K562 (cell line): ENCODE data around the gene ZNF264. TPM values are rescaled to one million over a fixed set of nuclear protein-coding genes. Genes with fewer than 3 reads are reported as not detected.

Experiments used
- BMI1 ChIP-seq: fragments of 150-350 bp; IDR thresholded peaks from 2 replicates; pipeline ENCODE4 v1.6.1; 2014; ENCODE audit warnings: low read length
- COPS2 ChIP-seq: fragments of 450-650 bp; conservative IDR thresholded peaks from 2 replicates; pipeline ENCODE4 v1.6.1; 2016; ENCODE audit warnings: mild to moderate bottlenecking, moderate library complexity
- FUS ChIP-seq: fragments of 200-400 bp; formaldehyde crosslinking; optimal IDR thresholded peaks from 2 replicates; pipeline ENCODE3; 2017; ENCODE audit warnings: low read depth, low read length
- NFE2 ChIP-seq: IDR thresholded peaks from 2 replicates; pipeline ENCODE4 v1.6.1; 2014; ENCODE audit warnings: antibody characterized with exemption, low read depth
- PATZ1 ChIP-seq: fragments of 250-450 bp; sonication (Bioruptor Pico); IDR thresholded peaks from 2 replicates; pipeline ENCODE4 v1.5.0; 2020; ENCODE audit warnings: mild to moderate bottlenecking, borderline replicate concordance
- PCBP1 ChIP-seq: fragments of 200-400 bp; formaldehyde crosslinking; IDR thresholded peaks from 2 replicates; pipeline ENCODE4 v1.6.1; 2018; ENCODE audit warnings: mild to moderate bottlenecking, low read depth, low read length; ENCODE audit not compliant: poor library complexity, severe bottlenecking
- POLR3G ChIP-seq: IDR thresholded peaks from 2 replicates; pipeline ENCODE4 v1.6.1; 2011; ENCODE audit not compliant: insufficient read length, insufficient replicate concordance; ENCODE audit errors: extremely low read depth
- ZKSCAN8 ChIP-seq: fragments of 200-800 bp; sonication (Bioruptor generic); IDR thresholded peaks from 2 replicates; pipeline ENCODE4 v1.6.1; 2016; ENCODE audit warnings: missing genetic modification characterization, missing compliant biosample characterization
- polyA plus RNA-seq, 8 experiments: library from polyadenylated mRNA; depleted of rRNA in 4 of 8; stranded (reverse) in 5 of 8; unstranded in 3 of 8; fragments of >200 nt; fragmentation: Nextera tagmentation in 2 of 8; fragmentation: Illumina TruSeq in 1 of 8; extraction: Ambion mirVana in 2 of 8; extraction: Trizol in 1 of 8; gene quantifications; 2 replicates each; pipeline versions ENCODE4 v1.2.1 to v1.2.3, GENCODE V29; 2011 to 2014; ENCODE audit warnings: inconsistent platforms in 1 of 8, missing spikeins in 1 of 8
- total RNA-seq, 7 experiments: library from RNA; depleted of rRNA in 6 of 7; stranded (reverse); fragments of >200 nt in 6 of 7; fragmentation: Illumina TruSeq in 2 of 7; extraction: Trizol in 2 of 7; gene quantifications; 2 replicates each; pipeline versions ENCODE4 v1.2.1 to v1.2.3, GENCODE V29; 2011 to 2021; ENCODE audit warnings: low replicate concordance in 1 of 7
- TF ChIP-seq, protein P1 (sequence below): fragments of 250-450 bp; sonication (Bioruptor Pico); IDR thresholded peaks from 2 replicates; pipeline ENCODE4 v1.4.0; 2020
- TF ChIP-seq, protein P2 (sequence below): fragments of 450-650 bp; IDR thresholded peaks from 2 replicates; pipeline ENCODE4 v1.6.1; 2016; ENCODE audit warnings: low read depth

Gene ZNF264
- total and polyA plus RNA-seq, 9 of the 15 experiments (the other 6 are each of a cell fraction or from before 2014, with no cell fraction given): 0.08 to 7.9 (median 1.3) TPM

DNA sequence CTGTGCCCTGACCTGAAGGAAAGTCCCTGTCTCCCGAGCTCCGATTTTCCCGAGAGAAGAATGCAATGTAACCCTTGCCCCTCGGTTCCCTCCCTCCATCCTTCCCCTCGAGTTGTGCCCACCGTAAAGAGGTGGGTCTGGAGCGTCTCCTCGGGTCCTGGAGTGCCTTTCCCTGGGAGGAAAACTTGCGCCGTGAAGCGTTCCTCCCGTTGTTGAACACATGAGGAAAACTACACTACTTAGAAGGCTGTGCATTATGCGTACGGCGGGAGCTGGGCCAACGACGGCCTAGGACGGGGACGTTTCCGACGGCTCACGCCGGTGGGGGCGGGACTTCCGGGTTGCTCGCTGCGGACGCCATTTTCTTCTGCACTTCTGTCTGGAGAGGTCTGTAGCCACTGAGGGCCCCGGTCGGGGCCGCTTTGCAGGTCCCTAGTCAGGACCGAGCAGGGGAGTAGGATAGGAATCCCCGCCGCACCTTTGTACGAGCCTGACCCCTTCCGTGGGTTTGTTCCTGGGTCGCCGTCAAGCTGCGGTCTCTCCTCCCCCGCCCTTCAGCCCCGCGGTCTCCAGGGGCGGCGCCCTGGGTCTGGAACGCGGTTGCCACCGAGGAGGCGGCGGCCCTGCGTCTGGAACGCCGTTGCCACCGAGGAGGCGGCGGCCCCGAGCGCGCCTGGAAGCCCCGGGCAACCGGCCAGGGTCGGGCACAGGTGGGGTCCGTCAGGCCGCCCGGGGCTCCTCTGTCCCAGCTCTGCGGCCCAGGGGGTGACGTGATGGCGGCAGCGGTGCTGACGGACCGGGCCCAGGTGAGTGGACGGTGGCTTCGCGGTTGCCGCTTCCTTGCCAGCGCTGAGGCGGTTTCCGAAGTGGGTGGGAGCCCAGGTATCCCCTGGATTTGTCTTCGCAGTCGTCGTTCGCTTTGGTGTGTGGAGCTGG lies at the start of gene ZNF264 (continued):
- TF ChIP-seq, protein P1, sequence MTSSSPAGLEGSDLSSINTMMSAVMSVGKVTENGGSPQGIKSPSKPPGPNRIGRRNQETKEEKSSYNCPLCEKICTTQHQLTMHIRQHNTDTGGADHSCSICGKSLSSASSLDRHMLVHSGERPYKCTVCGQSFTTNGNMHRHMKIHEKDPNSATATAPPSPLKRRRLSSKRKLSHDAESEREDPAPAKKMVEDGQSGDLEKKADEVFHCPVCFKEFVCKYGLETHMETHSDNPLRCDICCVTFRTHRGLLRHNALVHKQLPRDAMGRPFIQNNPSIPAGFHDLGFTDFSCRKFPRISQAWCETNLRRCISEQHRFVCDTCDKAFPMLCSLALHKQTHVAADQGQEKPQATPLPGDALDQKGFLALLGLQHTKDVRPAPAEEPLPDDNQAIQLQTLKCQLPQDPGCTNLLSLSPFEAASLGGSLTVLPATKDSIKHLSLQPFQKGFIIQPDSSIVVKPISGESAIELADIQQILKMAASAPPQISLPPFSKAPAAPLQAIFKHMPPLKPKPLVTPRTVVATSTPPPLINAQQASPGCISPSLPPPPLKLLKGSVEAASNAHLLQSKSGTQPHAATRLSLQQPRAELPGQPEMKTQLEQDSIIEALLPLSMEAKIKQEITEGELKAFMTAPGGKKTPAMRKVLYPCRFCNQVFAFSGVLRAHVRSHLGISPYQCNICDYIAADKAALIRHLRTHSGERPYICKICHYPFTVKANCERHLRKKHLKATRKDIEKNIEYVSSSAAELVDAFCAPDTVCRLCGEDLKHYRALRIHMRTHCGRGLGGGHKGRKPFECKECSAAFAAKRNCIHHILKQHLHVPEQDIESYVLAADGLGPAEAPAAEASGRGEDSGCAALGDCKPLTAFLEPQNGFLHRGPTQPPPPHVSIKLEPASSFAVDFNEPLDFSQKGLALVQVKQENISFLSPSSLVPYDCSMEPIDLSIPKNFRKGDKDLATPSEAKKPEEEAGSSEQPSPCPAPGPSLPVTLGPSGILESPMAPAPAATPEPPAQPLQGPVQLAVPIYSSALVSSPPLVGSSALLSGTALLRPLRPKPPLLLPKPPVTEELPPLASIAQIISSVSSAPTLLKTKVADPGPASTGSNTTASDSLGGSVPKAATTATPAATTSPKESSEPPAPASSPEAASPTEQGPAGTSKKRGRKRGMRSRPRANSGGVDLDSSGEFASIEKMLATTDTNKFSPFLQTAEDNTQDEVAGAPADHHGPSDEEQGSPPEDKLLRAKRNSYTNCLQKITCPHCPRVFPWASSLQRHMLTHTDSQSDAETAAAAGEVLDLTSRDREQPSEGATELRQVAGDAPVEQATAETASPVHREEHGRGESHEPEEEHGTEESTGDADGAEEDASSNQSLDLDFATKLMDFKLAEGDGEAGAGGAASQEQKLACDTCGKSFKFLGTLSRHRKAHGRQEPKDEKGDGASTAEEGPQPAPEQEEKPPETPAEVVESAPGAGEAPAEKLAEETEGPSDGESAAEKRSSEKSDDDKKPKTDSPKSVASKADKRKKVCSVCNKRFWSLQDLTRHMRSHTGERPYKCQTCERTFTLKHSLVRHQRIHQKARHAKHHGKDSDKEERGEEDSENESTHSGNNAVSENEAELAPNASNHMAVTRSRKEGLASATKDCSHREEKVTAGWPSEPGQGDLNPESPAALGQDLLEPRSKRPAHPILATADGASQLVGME (CRISPR knock-in tag): no peak
- TF ChIP-seq BMI1: no peak
- TF ChIP-seq COPS2: no peak
- no peak for TF ChIP-seq NFE2
- TF ChIP-seq FUS: no peak
- no peak for TF ChIP-seq PCBP1
- no peak for TF ChIP-seq PATZ1 (CRISPR knock-in tag)
- TF ChIP-seq, protein P2, sequence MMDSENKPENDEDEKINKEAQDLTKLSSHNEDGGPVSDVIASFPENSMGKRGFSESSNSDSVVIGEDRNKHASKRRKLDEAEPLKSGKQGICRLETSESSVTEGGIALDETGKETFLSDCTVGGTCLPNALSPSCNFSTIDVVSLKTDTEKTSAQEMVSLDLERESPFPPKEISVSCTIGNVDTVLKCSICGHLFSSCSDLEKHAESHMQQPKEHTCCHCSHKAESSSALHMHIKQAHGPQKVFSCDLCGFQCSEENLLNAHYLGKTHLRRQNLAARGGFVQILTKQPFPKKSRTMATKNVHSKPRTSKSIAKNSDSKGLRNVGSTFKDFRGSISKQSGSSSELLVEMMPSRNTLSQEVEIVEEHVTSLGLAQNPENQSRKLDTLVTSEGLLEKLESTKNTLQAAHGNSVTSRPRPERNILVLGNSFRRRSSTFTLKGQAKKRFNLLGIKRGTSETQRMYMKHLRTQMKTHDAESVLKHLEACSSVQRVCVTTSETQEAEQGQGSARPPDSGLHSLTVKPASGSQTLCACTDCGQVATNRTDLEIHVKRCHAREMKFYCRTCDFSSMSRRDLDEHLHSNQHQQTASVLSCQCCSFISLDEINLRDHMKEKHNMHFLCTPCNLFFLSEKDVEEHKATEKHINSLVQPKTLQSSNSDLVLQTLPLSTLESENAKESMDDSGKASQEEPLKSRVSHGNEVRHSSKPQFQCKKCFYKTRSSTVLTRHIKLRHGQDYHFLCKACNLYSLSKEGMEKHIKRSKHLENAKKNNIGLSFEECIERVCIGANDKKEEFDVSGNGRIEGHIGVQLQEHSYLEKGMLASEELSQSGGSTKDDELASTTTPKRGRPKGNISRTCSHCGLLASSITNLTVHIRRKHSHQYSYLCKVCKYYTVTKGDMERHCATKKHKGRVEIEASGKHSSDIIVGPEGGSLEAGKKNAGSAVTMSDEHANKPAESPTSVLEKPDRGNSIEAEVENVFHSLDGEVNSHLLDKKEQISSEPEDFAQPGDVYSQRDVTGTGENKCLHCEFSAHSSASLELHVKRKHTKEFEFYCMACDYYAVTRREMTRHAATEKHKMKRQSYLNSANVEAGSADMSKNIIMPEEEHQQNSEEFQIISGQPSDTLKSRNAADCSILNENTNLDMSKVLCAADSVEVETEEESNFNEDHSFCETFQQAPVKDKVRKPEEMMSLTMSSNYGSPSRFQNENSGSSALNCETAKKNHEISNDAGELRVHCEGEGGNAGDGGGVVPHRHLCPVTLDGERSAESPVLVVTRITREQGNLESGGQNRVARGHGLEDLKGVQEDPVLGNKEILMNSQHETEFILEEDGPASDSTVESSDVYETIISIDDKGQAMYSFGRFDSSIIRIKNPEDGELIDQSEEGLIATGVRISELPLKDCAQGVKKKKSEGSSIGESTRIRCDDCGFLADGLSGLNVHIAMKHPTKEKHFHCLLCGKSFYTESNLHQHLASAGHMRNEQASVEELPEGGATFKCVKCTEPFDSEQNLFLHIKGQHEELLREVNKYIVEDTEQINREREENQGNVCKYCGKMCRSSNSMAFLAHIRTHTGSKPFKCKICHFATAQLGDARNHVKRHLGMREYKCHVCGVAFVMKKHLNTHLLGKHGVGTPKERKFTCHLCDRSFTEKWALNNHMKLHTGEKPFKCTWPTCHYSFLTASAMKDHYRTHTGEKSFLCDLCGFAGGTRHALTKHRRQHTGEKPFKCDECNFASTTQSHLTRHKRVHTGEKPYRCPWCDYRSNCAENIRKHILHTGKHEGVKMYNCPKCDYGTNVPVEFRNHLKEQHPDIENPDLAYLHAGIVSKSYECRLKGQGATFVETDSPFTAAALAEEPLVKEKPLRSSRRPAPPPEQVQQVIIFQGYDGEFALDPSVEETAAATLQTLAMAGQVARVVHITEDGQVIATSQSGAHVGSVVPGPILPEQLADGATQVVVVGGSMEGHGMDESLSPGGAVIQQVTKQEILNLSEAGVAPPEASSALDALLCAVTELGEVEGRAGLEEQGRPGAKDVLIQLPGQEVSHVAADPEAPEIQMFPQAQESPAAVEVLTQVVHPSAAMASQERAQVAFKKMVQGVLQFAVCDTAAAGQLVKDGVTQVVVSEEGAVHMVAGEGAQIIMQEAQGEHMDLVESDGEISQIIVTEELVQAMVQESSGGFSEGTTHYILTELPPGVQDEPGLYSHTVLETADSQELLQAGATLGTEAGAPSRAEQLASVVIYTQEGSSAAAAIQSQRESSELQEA: no peak
- TF ChIP-seq POLR3G: no peak
- no peak for TF ChIP-seq ZKSCAN8 (CRISPR knock-in tag)
